Measurements from ENCODE around the gene KCTD5. TPM values are rescaled to one million over a fixed set of nuclear protein-coding genes. Genes with fewer than 3 reads are reported as not detected.

Gene KCTD5
- total RNA-seq, 4 donors from 2014 or later, result 15.1 to 31.1 (median 19.5) TPM

DNA sequence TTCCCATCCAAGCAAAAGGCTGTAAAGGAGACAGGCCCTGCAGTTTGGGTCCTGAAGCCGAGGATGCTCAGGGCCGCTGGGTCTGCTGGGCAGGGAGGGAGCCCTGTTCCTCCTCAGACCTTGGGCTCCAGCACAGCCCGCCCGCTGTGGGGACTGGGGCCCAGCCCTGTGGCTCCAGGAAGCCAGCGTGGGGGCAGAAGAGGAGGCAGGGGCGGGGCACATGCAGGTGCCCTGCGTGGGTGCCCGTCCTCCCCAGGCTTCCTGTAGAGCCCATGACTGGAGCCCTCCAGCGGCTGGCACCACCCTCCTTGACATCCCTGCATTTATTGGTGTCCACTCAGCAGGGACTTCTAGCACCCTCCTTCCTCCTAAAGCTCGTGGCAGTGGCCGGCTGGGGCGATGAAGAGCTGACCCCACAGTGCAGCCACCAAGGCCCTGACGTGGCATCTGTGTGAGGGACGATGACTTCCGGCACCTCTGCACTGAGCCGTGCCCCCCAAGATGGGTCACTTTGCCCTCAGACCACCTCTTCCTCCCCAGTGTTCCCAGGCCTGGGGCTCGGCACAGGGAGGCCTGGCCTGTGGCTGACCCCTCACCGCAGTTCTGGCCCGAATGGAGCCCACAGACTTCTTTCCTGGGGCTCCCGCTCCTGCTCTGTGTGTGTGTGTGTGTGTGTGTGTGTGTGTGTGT is 27.8 kb downstream of the KCTD5 start:
- Histone ChIP-seq H3K27ac (no peak overlapping the region), H3K4me3 (no peak overlapping the region), H3K9me3 (no peaks in the 10 kb centered on the region), H3K27me3 (peaks cover 6% of the 10 kb centered on the region), H3K36me3 (peaks cover 0 to 51% of the 10 kb centered on the region in 2 donors), H3K4me1 (peaks cover 0 to under 1% (median 0%) of the 10 kb centered on the region in 3 donors)
- no peak for ATAC-seq
- 50% methylated on average over 2 of the region's 20 CpGs; no CpG with 5 or more reads in 1 of the 2 donors for WGBS, 2 donors (ENCODE audit: low coverage in 1 of 2)
- TF ChIP-seq POLR2AphosphoS5 (IDR thresholded peaks at IDR 0.05) (no peak), POLR2A (IDR thresholded peaks at IDR 0.05) (no peak), CTCF (IDR thresholded peaks at IDR 0.05) (no peak), EP300 (IDR thresholded peaks at IDR 0.05) (no peak)

GRCh38 chr16:2710711-2711231 is 28.4 kb downstream of the KCTD5 start:
- TF ChIP-seq POLR2AphosphoS5 (IDR thresholded peaks at IDR 0.05) (no peak), CTCF (IDR thresholded peaks at IDR 0.05) (no peak), EP300 (IDR thresholded peaks at IDR 0.05) (no peak), POLR2A (IDR thresholded peaks at IDR 0.05) (no peak)
- Histone ChIP-seq H3K36me3 (peaks cover 0 to 45% of the 10 kb centered on the region in 2 donors), H3K4me1 (peaks cover 0 to 6% (median 0%) of the 10 kb centered on the region in 3 donors), H3K4me3 (no peak overlapping the region), H3K9me3 (no peaks in the 10 kb centered on the region), H3K27ac (no peak overlapping the region), H3K27me3 (peaks cover 12% of the 10 kb centered on the region)
- no peak for ATAC-seq
- WGBS, 2 donors (ENCODE audit: low coverage in 1 of 2), result no CpG with 5 or more reads among the region's 11 CpGs

DNA sequence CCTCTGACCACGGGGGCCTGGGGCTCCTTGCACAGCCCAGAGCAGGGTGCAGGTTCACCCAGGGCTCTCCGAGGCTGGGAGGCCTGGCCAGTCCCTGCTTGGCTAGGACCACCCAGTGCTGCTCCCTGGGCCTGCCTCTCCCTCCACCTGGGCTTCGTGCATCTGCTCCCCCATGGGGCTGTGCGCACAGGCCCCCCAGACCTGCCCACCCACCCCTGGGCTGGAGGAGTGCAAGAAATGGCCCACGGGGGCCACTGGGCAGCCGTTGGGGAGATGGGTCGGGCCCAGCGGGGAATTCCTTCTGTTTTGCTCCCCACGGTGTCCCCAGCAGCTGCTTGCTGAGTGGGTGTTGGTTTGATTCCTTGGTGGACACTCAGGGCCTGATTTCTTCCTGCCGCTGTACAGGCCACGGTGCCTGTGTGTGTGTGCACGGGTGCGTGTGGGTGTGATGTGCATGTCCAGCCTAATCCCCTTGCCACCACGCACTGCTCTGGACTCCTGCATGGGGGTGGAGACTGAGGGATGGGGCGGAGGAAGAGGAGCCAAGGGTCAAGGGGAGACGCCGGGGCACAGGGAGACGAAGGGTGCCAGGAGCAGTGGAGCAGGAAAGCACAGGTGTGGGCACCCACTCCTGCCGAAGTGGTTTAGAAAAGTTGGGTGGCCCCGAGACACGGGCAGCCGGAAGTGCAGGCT is 29.2 kb downstream of the KCTD5 start:
- ATAC-seq, result no peak
- H3K36me3 ChIP-seq, result peaks cover 0 to 38% of the 10 kb centered on the region in 2 donors

GRCh38 chr16:2712063-2712441 is 29.7 kb downstream of the KCTD5 start:
- H3K4me1 ChIP-seq, result peaks cover 0 to 7% (median 0%) of the 10 kb centered on the region in 3 donors
- H3K27ac ChIP-seq, result no peak overlapping the region
- ATAC-seq, result no peak
- H3K27me3 ChIP-seq, result peaks cover 21% of the 10 kb centered on the region
- H3K4me3 ChIP-seq, result no peak overlapping the region
- 60 to 64% methylated on average over 2 to 3 of the region's 14 CpGs for WGBS, 2 donors (ENCODE audit: low coverage in 1 of 2)
- no peaks in the 10 kb centered on the region for H3K9me3 ChIP-seq
- TF ChIP-seq POLR2AphosphoS5 (IDR thresholded peaks at IDR 0.05) (no peak), CTCF (IDR thresholded peaks at IDR 0.05) (no peak), EP300 (IDR thresholded peaks at IDR 0.05) (no peak), POLR2A (IDR thresholded peaks at IDR 0.05) (no peak)
- H3K36me3 ChIP-seq, result peaks cover 0 to 32% of the 10 kb centered on the region in 2 donors

More for the DNA sequence above, 29.2 kb downstream of the KCTD5 start:
- Histone ChIP-seq H3K4me3 (no peak overlapping the region), H3K27me3 (peaks cover 20% of the 10 kb centered on the region), H3K9me3 (no peaks in the 10 kb centered on the region), H3K27ac (no peak overlapping the region), H3K4me1 (peaks cover 0 to 7% (median 0%) of the 10 kb centered on the region in 3 donors)
- TF ChIP-seq POLR2A (IDR thresholded peaks at IDR 0.05), result no peak
- no peak for TF ChIP-seq POLR2AphosphoS5 (IDR thresholded peaks at IDR 0.05)
- TF ChIP-seq CTCF (IDR thresholded peaks at IDR 0.05), result no peak
- TF ChIP-seq EP300 (IDR thresholded peaks at IDR 0.05), result no peak
- 52 to 65% methylated on average over 2 to 6 of the region's 22 CpGs for WGBS, 2 donors (ENCODE audit: low coverage in 1 of 2)

Measured in gastroesophageal sphincter (tissue), 4 donors.